ENCODE measurements around the gene RTL5.

DNA sequence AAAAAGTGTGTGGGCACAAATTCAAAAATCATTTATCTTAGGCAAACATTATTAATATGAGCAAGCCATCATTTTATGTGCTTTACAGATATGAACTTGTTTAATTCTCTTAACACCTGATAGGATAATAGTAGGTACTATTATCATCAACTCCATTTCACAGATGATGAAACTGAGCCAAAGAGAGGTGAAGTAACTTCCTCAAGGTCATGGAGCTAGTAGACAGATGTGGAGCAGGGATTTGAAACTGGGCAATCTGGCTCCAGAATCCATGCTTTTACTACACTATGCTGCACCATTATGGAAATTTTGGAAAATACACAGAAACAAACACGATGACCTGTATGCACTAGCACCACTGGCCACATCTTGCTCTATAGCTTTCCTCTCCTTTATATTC is 48.8 kb upstream of the RTL5 start:
- TF ChIP-seq, protein P1, sequence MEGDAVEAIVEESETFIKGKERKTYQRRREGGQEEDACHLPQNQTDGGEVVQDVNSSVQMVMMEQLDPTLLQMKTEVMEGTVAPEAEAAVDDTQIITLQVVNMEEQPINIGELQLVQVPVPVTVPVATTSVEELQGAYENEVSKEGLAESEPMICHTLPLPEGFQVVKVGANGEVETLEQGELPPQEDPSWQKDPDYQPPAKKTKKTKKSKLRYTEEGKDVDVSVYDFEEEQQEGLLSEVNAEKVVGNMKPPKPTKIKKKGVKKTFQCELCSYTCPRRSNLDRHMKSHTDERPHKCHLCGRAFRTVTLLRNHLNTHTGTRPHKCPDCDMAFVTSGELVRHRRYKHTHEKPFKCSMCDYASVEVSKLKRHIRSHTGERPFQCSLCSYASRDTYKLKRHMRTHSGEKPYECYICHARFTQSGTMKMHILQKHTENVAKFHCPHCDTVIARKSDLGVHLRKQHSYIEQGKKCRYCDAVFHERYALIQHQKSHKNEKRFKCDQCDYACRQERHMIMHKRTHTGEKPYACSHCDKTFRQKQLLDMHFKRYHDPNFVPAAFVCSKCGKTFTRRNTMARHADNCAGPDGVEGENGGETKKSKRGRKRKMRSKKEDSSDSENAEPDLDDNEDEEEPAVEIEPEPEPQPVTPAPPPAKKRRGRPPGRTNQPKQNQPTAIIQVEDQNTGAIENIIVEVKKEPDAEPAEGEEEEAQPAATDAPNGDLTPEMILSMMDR (IDR thresholded peaks at IDR 0.05), result no peak
- no peak for TF ChIP-seq ZFX (IDR thresholded peaks at IDR 0.05; ENCODE audit: borderline replicate concordance)
